ENCODE data around the gene TMEM94. TPM values are rescaled to one million over a fixed set of nuclear protein-coding genes. Genes with fewer than 3 reads are reported as not detected.

The TMEM94 gene
- total and polyA plus RNA-seq, 2 of the 8 experiments (the other 6 are each of a cell fraction or from before 2014, with no cell fraction given), result 54.8 to 69.9 TPM

DNA sequence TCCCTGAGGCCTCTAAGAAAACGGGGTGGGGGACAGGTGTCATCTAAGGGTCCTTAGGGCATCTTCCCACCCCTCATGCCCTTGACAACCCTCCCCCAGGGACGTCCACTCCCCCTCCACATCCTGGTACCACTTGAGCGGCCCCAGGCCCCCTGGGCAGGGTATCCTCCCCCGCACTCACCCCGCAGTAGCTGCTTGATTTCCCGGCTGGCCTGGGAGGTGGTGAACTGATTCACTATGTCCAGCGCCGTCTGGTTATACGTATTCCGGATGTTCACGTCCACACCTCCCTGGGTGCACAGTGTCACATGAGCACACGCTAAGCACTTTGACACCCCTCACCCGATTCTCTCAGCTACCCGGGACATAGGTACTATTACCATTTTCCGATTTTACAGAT, 49.2 kb downstream of the TMEM94 start (continued):
- no peak for TF ChIP-seq CHD7 (IDR thresholded peaks at IDR 0.05; ENCODE audit: insufficient replicate concordance, low read length)
- TF ChIP-seq MAX (IDR thresholded peaks at IDR 0.05), result no peak
- no peak for TF ChIP-seq ATF3 (IDR thresholded peaks at IDR 0.05; ENCODE audit: insufficient read depth, low read depth, low read length)
- TF ChIP-seq ZNF274 (IDR thresholded peaks at IDR 0.05; ENCODE audit: borderline replicate concordance, extremely low read depth, low read length), result no peak
- no peak for TF ChIP-seq SP1 (IDR thresholded peaks at IDR 0.05; ENCODE audit: low read depth, low read length)
- TF ChIP-seq EGR1 (IDR thresholded peaks at IDR 0.05; ENCODE audit: borderline replicate concordance, low read depth, low read length), result no peak
- TF ChIP-seq CHD2 (IDR thresholded peaks at IDR 0.05; ENCODE audit: low read length), result no peak
- TF ChIP-seq, protein P1, sequence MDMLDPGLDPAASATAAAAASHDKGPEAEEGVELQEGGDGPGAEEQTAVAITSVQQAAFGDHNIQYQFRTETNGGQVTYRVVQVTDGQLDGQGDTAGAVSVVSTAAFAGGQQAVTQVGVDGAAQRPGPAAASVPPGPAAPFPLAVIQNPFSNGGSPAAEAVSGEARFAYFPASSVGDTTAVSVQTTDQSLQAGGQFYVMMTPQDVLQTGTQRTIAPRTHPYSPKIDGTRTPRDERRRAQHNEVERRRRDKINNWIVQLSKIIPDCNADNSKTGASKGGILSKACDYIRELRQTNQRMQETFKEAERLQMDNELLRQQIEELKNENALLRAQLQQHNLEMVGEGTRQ (IDR thresholded peaks at IDR 0.05; ENCODE audit: low read length), result no peak
- no peak for TF ChIP-seq POLR2A (IDR thresholded peaks at IDR 0.05; ENCODE audit: control extremely low read depth in 1 of 2, low read depth in 2 of 2, low read length in 2 of 2)

All from H1 (cell line).